ENCODE results near the gene ENTREP3.

- TF ChIP-seq, protein P1, sequence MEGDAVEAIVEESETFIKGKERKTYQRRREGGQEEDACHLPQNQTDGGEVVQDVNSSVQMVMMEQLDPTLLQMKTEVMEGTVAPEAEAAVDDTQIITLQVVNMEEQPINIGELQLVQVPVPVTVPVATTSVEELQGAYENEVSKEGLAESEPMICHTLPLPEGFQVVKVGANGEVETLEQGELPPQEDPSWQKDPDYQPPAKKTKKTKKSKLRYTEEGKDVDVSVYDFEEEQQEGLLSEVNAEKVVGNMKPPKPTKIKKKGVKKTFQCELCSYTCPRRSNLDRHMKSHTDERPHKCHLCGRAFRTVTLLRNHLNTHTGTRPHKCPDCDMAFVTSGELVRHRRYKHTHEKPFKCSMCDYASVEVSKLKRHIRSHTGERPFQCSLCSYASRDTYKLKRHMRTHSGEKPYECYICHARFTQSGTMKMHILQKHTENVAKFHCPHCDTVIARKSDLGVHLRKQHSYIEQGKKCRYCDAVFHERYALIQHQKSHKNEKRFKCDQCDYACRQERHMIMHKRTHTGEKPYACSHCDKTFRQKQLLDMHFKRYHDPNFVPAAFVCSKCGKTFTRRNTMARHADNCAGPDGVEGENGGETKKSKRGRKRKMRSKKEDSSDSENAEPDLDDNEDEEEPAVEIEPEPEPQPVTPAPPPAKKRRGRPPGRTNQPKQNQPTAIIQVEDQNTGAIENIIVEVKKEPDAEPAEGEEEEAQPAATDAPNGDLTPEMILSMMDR (IDR thresholded peaks at IDR 0.05; ENCODE audit: extremely low read depth in 1 of 2, insufficient read depth in 1 of 2, low read depth in 1 of 2, low read length in 2 of 2) = peak; percentile 83 to 84
- TF ChIP-seq JUN (IDR thresholded peaks at IDR 0.05; ENCODE audit: borderline replicate concordance, insufficient read depth, insufficient read length, low read depth) (no peak), FOS (IDR thresholded peaks at IDR 0.05; ENCODE audit: borderline replicate concordance, insufficient read depth, low read length) (no peak), POLR2A (IDR thresholded peaks at IDR 0.05; ENCODE audit: low read depth, low read length) (peak; percentile 42), POLR2AphosphoS5 (IDR thresholded peaks at IDR 0.05; ENCODE audit: insufficient read depth, low read depth, low read length) (no peak), EZH2 (IDR thresholded peaks at IDR 0.05; ENCODE audit: borderline replicate concordance, low read depth, low read length, severe bottlenecking) (no peak)
- TF ChIP-seq, protein P2, sequence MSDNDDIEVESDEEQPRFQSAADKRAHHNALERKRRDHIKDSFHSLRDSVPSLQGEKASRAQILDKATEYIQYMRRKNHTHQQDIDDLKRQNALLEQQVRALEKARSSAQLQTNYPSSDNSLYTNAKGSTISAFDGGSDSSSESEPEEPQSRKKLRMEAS (IDR thresholded peaks at IDR 0.05; ENCODE audit: insufficient read depth, insufficient read length) = no peak
Observed at GRCh38 chr1:155206891-155207805, 48.1 kb downstream of the ENTREP3 start.

All from endothelial cell of umbilical vein (primary cell).